GM18507 (cell line): Measurements from ENCODE around the gene DCLK1.

Experiments used
- DNase-seq: peaks from one replicate; pipeline ENCODE4 v3.0.0; 2011; ENCODE audit warnings: low read depth; ENCODE audit not compliant: insufficient read length; ENCODE audit errors: extremely low spot score
- FAIRE-seq: peaks from 2 replicates; lab custom pipeline; 2011; peaks lifted over from hg19 to GRCh38; lab: Jason Lieb, UNC

Gene DCLK1

DNA sequence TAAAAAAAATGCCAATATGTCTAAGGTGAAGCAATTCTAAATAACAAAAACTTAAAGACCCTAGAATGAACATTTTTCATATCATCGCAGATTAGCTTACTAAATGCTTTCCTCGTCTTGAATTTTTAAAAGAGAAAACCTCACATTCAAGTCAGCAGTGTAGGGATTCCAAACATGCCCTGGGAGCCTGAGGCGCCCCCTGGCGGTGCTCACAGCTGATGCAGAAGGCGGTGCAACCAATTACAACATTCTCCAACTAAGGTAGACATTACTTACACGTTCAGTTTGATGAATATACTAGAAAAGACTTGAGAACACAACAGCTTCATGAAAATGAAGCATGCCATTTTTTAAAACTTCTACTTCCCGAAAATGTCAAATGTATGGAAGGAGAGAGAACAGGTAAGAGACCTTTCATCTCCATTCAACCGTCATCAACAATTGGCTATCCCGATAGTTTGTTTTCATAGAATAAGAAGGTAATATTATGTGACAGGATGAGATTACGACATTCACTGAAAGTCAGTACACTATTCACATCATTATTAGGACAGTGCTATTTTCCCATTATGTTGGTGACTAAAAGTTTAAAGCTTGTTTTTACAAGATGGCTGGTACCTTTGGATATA is 304.4 kb downstream of the DCLK1 start:
- FAIRE-seq (no peak), DNase-seq (no peak)

DNA sequence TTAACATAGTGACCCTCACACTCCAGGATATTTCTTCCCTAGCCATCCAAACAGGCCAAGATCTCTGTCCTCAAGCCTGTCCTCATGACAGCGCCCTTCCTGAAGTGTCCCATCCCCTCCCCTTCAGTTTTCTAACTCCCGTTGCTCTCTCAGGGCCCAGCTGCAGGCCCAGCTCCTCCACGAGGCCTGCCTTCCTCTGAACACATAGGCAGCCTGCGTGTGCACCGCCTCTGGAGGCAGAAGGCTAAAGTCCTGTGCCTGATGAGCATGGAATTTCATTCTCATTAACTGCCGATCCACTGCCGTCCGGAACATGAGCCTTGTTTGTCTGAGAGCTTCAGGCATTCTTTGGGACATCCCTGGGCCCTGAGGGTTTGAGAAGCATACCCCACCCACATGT is 306.4 kb downstream of the DCLK1 start:
- DNase-seq (no peak), FAIRE-seq (no peak)

- DNase-seq (no peak), FAIRE-seq (no peak)
Measured at GRCh38 chr13:35824395-35824794, 306.8 kb downstream of the DCLK1 start.

DNA sequence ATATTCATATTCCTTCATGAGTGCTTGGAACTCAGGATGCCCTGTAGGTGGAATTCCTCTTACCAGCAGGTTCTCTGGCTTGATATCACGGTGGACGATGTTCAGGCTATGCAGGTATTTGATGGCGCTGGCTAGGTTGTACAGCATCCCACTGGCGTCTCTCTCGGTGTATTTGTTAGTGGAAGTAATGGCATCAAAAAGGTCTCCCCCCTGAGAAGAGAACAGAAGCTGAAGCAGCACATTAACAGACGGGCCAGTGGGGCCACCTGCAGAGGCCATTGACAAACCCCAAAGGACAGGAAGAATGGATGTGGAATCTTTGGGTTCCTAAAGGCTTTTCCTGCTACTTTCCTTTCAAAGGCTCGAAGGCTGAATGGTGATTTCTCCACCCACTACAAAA is 308.5 kb downstream of the DCLK1 start:
- FAIRE-seq (no peak), DNase-seq (no peak)

DNA sequence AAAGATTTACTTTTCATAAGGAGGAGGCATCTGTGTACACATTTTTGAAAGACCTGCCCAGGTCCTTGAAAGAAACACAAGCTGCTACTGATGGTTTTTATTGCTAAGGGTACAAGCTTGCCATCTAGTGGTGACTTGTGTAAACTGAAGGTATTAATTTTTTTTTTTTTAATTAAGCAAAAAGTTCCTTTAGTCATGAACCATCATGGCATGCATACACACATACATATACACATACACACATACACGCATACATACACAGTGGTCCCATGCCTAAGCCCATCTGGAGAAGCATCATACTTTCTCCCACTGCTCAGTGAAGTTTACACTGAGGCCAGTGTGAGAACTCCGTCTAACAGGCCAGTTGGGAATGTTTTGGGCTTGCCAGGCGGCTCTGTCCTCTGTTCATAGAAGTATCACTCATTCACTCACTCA is 312.5 kb downstream of the DCLK1 start:
- peak; percentile 71 for FAIRE-seq
- DNase-seq = no peak

DNA sequence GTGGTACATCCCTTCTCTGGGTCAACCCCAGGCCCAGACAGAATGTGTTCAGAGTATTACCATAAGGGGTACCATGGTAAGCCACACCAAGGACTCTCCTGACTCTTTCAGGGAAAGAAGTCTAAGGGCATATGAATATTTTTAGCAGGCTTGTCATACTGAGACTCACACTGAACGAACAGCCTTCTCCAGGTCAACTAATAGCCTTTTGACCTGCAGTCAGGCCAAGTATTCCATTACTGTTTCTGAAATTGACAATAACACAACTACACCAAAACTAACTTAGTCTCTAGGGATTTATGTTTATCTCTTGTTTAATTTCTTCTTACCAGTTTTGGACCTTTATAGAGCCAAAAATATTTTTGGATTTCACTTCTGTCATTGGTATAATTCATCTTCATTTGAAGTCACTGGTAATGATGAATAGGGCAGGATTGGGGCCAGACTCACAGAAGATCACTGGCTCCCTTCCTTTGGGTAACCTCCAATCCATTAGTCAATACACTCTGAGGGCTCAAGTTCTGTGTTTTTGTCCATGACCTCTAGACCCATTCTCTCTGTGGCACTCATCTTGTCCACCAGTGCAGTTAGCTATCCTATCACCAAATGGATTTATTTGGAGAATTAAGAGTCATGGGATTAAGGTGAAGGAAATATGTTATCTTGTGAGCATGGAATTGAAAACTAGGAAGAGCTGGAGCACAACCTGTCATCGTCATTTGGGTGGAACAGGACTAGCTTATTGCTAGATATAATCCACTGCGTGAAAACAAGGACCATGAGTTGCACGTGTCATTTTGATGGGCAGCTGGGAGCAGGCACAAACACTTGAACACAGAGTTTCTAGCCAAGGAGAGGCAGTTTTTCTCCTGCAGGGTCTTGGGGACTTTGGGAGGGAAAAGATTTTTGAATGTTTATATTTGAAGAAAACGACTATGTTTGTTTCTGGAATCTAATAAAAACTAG is 313.3 kb downstream of the DCLK1 start:
- DNase-seq (no peak), FAIRE-seq (no peak)

DNA sequence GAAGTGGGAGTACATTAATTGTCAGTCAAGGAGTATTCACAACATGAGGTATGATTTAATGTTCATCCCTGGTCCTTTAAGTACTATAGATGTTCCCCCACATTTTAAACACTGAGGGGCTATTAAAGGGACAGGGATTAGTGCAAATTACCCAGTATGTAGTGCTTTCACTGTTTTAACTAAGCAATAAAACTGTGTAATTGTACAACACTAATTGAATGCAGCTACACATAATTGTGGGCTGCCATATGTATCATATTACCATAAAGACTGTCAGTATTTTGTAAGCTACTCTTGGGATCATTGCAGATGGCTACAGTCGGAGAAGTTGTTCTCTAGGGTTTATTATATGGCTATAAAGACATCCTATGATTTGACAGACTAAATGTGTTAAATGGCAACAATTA is 316.6 kb downstream of the DCLK1 start:
- DNase-seq (no peak), FAIRE-seq (no peak)

- FAIRE-seq (no peak), DNase-seq (no peak)
Measured at GRCh38 chr13:35812736-35813135, 318.4 kb downstream of the DCLK1 start.

DNA sequence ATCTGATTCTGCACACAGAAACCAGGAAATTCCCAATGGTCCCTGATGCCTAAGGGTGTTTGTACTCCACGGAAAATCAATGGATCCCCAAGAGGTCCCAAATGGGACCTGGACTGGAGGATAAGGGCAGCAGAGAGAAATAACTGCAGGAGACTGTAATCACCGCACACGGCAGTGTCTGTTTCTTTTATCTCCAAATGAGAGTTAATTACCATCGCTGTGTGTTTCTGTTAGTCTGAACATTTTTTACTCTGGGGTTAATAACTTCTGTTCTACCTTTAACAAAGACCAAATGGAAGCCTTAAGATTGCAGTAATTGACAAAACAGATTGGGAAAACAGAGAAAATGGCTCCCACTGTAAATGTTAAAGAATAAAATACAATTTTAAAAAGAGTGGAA is 320.9 kb downstream of the DCLK1 start:
- no peak for FAIRE-seq

DNA sequence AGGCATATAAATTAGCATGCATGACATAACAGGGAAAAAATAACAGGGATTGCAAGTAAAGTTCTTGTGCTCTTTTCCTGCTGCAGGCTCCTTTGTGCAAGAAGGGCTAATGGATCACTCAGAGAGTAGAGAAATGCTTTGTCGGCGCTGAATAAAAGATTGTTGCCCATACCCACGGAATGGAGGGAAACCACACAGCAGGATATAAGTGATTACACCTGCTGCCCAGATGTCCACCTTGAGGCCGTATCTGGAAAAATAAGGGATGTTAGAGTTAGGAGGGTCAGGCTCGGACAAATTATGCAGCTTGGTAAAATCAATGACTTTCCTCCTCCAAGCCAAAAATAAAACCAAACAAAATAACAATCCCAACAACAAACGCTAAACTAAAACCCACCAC is 322.3 kb downstream of the DCLK1 start:
- FAIRE-seq = no peak

More for the DNA sequence above, 320.9 kb downstream of the DCLK1 start:
- DNase-seq = no peak

GRCh38 chr13:35804901-35805300 is 326.3 kb downstream of the DCLK1 start:
- FAIRE-seq (no peak), DNase-seq (no peak)

More for the DNA sequence above, 322.3 kb downstream of the DCLK1 start:
- DNase-seq = no peak

- DNase-seq (no peak), FAIRE-seq (no peak)
Measured at GRCh38 chr13:35797991-35798390, 333.2 kb downstream of the DCLK1 start.

GRCh38 chr13:35797244-35797643 is 333.9 kb downstream of the DCLK1 start:
- FAIRE-seq = no peak
- no peak for DNase-seq

GRCh38 chr13:35796623-35797022 is 334.6 kb downstream of the DCLK1 start:
- no peak for FAIRE-seq
- no peak for DNase-seq

- DNase-seq (no peak), FAIRE-seq (no peak)
Measured at GRCh38 chr13:35794734-35795389, 336.3 kb downstream of the DCLK1 start.

DNA sequence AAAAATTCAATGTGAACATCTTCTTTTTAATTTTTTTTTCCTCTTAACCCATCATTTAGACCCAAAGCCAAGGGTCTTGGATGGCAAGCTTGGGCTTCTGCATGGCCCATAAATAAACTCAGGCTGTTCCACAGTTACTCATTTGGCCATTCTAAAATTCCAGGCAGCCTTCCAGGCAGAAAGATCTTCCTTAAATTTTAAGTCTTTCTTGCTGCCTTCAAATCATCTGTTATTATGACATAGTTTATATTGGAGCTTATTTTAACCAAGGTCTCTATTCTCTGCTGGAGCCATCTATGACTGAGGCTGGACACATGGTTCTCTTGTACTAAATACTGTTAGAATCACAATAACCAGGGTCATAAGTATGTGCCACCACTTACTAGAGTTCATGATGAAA is 337.4 kb downstream of the DCLK1 start:
- FAIRE-seq (no peak), DNase-seq (no peak)

DNA sequence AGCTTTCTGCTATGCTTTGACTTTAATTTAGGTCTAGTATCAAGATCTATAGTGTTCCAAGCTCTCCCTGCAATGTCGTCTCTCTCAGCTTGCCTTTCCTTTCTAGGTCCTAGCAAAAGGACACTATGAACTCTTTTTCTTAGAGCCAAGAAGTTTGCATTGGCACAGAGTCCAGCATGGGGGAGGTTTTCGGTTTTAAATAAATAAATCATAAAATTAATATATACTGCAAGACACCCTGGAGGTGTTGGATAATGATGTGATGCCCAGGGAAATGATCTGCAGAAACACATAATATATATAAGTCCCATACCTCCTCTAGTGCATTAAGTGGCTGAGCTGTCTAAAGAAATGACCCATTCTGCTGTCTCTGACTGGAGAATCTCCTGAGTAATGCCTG is 338.3 kb downstream of the DCLK1 start:
- FAIRE-seq (no peak), DNase-seq (no peak)

DNA sequence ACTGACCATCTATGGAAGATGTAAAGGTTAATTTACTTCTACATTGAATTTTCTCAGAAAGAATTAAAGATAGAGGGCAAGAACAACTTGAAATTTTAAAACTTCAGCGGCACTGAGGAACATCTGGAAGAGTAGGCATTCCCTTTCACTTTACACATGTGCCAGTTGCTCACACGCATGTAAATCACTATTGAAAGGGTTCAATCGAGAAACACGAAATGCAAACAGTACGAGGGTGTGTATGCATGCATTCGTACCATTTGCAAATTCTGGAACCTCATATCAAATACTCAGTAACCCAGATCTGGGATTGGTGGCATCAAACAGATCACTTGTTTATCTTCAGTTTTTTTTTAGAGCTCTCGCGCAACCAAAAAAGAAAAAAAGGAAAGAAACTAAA is 339.2 kb downstream of the DCLK1 start:
- DNase-seq (no peak), FAIRE-seq (no peak)

DNA sequence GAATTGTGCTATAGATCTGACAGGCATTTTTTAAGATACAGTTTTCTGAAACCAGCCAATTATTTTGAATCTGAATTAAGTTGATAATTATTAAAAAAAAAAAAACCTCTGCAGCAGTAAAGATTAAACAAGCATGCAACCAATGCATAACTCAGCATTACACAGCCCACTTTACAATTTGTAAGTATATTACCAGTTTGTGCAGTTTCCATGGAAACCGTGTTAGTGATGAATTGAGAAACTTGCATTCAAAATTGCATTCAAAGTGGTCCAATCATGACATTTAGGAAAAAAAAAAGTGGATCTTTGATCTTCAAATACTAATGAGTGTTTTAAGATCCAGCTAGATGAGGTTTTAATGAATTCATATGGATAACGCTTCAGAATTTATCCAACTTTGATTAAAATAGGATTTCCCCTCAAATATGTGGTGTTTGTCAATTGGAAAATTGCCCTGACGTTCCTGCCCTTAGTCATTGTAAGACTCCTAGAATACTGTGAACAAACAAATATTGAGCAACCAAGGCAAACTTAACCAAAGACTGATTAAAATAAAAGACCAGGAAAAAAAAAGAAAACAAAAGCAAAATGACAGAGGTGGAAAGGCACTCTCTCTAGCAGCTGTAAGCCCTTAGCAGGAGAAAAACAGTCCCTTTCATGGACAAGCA is 339.9 kb downstream of the DCLK1 start:
- FAIRE-seq (no peak), DNase-seq (no peak)
